HG02840 (cell line): Measurements from ENCODE around the gene DDX27.

ENCODE experiments used
- ATAC-seq: cut with Tn5 transposase; IDR thresholded peaks from one replicate; pipeline ENCODE4 v1.9.1; 2021; ENCODE audit warnings: mild to moderate bottlenecking, moderate library complexity, moderate number of reproducible peaks; ENCODE audit not compliant: unreplicated experiment, low FRiP score

DDX27 gene

DNA sequence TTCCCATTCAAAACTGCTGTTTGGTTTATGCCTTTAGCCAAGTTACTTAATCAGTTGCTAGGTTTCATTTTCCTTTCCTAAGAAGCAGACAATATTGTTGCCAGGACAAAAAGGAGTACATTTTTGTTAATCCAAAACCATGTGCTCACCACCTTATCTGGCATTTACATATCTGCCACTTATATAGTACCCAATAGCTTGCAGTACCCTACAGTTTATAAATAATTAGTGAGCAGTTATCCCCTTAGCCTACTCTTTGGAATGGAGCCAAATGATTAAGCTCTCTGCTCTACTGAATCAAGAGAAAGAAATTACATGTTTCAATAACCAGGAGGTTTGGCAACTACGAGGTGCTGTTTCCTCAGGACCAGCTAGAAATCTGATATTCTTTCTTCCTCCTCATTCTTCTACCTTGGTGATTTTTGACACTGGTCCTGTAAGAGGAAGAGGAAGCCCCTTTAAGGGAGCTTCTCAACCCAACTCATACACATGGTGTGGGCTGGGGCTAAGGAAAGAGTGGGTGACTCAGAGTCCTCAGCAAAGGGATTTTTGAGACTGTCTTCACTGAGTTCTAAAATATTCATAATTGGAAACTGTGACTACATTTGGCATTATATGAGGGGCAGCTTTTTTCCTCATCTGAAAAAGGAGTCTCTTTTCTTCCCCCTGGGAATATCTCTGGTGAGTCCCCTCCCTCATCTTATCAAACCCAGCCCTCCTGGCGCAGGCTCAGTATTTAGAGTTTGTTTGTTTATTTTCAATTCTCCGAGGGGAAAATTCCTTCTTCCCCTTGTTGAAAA is 57.1 kb downstream of the DDX27 start:
- no peak for ATAC-seq

DNA sequence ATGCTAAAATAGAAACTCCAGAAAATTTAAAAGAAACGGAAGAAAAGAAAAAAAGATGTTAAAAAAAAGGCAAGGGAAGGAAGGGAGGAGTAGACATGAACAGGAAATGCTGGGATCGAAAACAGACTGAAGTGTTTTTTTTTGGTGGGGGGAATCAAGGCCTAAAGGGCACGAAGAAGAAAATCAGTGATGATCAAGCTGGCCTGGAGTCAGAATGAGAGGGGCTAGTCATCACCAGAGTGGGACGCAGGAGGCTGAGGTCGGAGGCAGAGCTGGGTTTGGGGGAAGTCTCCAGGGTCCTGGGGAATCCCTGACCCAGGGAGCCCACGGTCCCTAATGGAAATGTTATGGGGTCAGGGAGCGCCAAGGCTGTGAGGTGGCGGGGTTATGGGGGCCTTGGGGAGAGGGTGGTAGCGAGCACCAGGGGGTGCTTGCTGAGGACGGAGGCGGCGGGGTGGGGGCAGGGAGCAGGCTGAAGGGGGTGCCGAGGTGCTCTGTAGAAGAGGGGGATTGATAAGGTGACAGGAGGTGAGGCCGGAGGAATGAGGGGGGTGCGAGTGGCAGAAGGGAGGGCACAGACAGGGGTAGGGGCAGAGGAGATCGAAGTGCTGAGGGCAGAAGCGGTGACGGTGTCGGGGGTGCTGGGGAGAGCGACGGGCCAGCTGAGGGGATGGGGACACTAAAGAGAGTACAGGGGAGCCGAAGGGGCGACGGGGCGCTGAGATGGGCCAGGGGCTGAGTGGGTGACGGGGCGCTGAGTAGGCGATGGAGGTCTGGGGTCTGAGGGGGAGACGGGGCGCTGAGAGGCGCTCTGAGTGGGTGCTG is 58.0 kb downstream of the DDX27 start:
- no peak for ATAC-seq

DNA sequence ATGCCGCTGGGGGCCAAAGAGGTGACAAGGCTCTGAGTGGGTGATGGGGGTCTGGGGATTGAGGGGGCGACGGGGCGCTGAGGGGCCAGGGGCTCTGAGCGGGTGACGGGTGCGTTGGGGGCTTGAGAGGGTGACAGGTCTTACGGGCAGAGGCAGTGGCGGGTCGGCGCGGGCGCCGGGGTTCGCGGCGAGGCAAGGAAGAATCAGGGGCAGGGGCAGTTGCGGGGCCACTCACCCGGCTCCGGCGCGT is 58.5 kb downstream of the DDX27 start:
- no peak for ATAC-seq

DNA sequence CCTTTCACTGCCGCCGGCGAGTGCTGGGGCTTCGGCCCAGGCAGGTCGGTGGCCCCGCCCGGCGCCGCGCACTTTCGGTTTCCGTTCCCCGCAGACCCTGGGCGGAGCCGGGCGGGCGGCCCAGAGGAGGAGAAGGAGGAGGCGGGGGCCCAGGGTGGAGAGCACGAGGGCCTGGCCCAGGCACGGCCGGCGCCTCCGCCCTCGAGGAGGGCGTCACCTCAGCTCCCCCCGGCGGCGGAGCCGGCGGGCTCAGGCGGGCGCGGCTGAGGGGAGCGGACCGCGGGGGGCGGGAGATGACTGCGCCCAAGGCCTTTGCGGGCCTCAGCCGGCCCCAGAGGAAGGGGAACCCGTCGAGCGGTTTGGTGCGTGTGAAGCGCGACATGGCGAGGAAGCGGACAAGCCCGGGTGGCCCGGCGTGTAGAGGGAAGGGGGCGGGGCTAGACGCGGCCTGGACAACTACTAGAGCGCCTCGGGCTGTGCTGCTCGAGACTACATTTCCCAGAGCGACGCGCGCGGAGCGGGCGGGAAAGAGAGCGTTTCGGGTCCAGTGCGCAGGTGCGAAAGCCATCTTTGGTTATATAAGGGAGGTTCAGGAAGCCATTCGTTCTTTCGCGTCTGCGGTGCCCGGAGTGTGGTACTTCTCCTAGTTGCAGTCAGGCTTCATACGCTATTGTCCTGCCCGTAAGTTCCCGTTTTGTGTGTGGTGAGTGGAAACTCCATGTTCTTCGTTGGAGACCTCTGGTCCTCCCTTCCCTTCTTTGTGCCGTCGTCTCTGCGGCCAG is 59.0 kb downstream of the DDX27 start, which contains the start of gene ZNFX1:
Gene ZNFX1, minus strand, starts transcription at position 22 of the 782 bp plus-strand sequence. CDS start 2,218 bp downstream, outside the sequence.
- peak; percentile 87 for ATAC-seq

DNA sequence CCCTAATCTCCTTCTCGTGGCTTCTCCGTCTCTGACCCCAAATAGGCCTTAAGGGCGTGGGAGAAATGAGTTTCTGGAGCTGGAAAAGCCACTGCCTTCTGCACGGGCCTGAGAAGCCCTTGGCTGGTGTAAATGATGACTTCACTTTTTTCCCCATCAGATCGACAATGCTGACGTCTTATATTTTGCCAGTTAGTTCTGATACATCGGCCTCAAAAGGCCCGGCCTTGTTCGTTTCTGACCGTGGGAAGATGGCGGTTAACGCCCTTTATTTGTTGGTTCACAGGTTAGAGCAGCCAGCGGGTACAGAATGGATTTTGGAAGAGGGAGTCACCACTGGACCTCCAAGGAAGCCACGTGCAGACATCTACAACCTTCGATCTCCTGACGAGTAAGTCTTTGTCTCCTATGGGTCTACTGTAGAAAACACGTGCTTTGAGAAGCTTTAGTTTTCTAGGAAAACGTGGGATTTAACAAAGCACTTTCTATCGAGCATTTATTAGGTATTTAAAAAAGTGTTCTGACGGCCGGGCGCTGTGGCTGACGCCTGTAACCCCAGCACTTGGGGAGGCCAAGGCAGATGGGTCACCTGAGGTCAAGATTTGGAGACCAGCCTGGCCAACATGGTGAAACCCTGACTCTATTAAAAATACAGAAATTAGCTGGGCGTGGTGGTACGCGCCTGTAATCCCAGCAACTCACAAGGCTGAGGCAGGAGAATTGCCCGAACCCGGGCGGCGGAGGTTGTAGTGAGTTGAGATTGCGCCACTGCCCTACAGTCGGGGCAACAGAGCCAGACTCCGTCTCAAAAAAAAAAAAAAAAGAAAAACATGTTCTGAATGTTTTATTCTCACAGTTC is 59.8 kb downstream of the DDX27 start:
- ATAC-seq: no peak

DNA sequence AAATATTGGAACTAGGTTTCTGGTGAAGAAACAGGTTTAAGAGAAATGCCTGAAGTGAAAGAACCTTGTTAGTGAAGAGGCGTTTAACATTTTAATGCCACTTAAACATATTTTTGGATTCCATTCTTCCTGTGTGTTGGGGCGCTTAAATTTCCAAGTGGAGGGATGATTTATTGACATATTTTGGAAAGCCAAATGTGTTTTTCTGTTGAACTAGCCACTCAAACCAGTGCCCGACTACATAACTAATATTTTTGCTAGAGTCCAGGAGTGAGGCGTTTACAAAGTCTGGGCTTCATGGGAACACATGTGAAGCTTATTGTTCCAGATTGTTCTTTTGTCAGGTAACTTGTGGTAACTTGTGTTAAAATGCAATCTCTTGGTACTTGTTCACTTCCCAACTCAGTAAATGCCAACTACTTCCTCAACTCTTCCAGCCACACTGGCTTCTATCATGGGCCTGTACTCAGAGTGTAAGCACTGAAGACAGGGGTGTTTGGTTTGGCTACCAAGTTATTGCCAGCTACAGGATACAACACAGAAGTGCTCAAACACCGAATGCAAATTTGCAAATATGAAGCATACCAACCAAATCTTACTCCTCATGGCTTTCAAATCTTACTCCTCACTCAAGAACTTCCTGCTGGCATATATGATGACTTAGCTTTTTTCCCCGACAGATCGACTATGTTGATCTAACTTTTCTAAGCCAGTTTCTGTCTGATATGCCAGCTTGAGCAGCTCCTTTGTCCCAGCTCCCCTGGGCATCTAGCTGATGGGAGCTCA is 60.7 kb downstream of the DDX27 start:
- no peak for ATAC-seq

DNA sequence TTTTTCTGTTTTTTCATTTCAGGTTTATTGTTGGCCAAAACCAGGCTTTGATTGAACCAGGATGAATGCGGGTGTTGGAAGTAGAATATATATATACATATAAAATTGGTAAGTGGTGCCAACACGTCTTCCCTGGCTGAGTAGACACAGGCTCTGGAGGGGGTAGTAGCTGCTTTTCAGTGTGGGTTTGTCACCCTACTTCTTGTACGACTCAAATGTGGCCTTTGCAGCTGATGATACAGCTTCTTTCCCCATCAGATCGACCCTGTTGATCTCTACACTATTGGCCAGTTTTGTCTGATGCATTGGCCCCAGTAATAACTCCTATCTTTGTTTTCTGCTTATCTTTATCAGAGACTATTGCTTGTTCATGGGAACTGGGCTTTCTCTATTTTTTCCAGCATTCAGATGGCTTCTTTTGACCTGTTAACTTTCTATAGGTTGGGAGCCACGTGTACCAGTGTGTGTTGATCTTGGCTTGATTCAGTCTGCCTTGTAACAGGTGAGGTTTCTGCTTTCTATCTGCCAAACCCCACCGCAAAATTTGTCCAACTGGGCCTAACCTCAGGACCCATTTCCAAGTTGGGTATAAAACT is 61.3 kb downstream of the DDX27 start:
- ATAC-seq: no peak

DNA sequence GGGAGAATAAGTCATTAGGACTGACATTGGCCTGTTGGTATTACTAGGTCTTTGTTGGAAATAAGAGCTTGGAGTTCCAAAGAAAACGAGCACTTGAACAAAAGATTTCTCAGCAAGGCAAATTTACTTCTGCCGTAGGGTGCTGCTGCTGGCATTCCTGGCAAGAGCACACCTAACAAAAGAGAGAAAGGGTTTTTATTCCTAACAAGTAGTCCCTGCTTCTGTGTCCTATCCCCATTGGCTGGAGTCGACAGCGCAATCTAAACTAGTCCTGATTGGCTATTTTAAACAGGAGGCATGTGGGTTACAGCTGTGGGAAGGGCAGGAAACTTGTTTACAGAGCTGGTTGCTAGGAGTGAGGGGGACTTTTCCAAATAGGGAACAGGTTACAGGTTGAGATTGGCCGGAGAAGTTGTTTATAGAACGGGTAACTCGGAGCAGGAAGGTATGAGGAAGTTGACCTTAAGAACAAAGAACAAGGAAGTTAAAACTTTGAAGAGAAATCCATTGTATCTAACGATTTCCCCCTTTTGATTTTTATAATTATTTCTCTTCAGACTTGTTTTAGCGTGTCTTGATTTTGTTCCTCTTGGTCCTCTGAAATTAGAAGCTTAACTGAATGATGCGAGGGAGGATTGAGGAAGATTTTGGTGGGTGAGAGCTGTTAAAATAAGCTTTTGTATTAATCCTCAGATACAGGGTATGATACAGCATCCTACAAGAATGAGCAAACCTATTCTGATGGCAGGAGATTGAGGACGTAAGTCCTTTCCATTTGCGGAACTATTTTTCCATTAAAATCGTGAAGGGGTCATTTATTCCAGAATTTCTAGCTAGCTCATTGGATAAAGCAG is 62.1 kb downstream of the DDX27 start:
- no peak for ATAC-seq

DNA sequence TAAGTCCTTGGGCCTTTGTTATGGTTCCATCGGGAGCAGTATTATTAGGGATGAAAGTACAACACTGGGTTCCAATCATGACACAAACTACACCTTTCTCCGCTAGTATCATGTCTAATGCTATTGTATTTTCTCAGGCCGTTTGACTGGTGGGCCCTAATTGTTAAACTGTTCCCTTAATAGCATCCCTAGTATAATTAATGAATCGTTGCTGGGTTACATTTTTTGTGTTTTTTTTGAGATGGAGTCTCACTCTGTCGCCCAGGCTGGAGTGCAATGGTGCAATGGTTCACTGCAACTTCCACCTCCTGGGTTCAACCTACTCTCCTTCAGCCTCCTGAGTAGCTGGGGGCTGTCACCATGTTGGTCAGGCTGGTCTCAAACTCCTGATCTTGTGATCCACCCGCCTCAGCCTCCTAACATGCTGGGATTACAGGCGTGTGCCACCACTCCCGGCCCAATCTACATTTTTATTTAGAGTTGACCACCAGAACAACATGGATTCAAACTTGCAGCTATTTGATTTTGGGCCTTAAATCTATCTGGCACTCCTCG is 62.8 kb downstream of the DDX27 start:
- ATAC-seq: no peak

DNA sequence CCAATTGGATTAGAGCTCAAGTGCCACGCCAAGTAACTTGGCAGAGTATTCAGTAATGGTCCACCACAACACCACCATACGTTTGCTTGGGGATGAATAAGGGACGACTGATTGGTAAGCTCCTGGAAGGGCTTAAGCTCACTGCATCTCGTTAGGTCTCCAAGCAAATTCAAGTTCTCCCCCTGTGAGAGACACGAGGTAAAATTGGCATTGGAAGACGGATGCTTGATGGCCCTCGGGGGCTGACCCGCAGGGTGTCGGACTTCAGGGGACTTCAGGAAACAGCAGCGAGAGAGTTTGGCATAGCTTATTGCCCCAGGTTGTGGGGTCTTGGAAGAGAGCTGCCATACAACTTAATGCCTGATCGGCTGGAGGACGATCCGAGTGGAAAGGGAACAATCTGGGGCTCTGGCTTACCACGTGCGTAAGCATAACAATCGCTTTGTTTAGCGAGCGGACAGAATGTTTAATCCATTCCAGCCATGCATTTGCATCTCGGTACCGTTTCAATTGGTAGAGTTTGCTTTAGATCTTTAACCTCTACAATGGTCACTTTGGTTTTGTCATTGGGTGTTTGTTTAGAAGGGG is 63.5 kb downstream of the DDX27 start:
- no peak for ATAC-seq

DNA sequence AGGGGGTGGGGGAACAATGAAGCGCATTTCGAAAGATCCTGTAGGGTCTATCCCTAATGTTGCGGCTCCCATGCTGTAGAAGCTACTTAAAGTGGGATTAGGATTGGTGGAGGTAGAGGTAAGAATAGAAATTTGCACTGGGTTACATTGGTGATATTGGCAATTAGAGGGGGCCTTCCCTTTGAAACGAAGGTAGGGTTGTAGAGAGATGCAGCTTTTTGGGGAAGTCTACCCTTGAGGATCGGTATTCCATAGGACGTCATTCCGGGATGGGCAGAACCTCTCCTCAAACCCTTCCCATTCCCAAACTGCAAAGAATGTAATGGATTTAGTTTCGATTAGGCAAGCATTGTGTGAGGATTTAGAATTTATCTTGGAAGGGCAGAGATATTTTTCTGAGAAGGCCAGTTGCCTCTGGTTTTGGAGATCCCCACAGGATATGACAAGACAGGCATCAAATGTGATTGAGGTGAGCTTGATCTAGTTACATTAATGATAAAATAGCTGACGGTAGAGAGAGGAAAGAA is 64.0 kb downstream of the DDX27 start:
- ATAC-seq: no peak

DNA sequence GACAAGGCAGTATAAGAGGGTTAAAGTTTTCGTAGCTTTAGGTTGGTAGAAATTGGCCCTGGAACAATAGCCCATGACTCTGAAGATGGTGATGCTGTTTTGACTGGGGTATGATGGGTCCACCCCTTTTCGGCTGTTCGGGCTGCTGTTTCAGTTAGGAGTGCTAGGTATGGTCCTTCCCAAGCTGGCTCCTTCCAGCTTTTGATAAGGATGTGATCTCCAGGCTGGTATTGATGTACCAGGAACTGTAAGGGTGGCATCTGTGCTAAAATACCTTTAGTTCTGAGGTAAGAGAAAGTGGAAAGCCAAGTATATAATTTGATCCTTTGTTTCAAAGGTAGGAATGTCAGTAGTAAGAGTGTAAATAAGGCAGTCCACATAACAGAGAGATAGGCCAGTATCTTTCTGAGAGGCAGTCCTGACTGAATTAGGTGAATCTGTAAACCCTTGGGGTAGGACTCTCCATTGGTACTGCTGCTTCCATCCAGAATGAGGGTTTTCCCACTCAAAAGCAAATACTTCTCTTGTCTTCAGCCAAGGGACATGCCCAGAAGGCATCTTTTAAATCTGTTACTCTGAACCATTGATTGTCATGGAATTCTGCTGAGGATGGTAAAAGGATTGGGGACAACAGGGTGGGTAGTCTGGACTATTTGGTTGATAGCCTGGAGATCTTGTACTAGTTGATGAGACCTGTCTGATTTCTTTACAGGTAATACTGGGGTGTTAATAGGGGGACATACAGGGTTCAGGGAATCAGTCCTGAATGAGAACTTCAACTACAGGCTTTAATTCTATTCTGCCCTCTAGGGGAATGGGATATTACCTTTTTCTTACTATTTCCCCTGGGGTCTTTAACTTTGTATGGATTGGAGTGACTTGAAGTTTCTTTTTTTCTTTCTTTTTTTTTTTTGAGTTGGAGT is 64.7 kb downstream of the DDX27 start:
- ATAC-seq: no peak

DNA sequence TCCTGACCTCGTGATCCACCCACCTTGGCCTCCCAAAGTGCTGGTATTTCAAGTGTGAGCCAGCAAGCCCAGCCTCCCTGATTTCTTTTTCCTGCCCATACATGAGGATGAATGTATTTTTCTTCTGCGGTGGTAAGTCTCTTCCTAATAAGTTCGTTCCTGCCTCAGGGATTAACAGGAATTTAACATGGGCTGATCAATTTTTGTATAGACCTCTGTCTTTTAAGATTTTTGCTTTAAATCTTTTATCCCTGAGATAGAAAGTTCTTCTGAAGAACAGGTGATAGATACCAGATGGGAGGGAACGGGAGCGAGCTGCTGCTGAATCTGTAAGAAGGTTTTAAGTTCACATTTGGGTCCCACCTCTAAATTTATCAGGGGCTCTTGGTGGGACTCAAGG is 65.6 kb downstream of the DDX27 start:
- ATAC-seq: no peak

DNA sequence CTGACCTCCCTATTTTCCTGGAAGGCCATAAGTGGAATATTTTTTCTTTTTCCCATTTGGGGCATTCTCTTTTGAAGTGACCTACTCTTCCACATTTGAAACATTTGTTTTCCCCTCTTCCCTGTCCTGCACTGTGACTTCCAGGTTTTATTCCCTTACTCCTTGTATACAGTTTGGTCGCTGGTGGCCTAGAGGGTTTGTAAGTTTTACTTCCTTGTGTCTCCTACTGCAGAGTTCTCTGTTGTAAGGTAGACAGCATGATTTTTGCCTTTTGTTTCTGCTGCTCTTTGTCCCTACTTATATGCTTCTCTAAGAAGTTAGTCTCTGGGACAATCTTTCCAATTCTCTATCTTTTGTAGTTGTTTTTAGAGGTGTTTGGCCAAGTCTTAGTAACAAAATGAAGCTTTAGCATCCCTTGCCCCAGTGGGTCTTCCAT is 66.0 kb downstream of the DDX27 start:
- ATAC-seq: no peak

DNA sequence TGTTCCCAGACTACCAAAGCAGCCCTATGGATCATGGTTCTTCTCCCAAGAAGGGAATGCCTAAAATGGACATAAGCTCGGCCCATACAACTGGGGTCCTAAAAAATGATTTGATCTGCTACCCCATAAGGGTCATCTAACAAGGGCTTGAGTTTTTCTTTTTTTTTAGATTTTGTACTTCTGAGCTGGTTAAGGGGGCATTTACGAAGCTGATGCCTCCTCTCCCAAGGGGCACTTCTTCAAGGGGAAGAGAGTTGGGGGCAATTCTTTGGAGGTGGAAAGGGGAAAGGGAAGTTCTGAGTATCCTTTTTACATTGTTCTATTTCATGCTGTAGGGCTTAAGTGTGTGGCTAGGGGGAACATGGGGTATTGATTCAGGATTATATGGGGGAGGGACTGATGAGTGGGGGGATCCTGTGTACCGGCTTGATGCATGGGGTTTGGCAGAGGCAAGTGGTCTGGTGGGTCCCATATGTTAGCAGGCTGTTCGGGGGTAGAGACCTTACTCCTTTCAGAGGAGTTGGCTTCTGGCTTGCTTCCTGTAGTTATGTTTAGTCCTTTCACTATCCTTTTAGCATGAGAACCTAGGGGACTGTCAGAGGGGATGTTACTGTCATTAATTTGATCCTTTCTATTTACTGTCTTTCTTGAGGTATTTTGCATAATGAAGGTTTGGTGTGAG is 66.7 kb downstream of the DDX27 start:
- no peak for ATAC-seq
